Sigmoid colon (tissue), 3 donors: ENCODE results near the gene GRIK3.

Experiments
- POLR2A ChIP-seq, 2 donors: fragments of 450-650 bp; IDR thresholded peaks; one replicate each; pipeline ENCODE4 v1.6.1; 2016; ENCODE audit warnings: antibody characterized with exemption in 2 of 2, mild to moderate bottlenecking in 2 of 2, moderate library complexity in 2 of 2
- TF ChIP-seq, protein P1 (sequence below), 4 experiments: fragments of 450-650 bp in 3 of 4; fragments of 200-600 bp in 1 of 4; IDR thresholded peaks; one replicate each; pipeline ENCODE4 v1.5.1; 2016 to 2019; ENCODE audit warnings: antibody characterized with exemption in 4 of 4, mild to moderate bottlenecking in 3 of 4, moderate library complexity in 2 of 4

DNA sequence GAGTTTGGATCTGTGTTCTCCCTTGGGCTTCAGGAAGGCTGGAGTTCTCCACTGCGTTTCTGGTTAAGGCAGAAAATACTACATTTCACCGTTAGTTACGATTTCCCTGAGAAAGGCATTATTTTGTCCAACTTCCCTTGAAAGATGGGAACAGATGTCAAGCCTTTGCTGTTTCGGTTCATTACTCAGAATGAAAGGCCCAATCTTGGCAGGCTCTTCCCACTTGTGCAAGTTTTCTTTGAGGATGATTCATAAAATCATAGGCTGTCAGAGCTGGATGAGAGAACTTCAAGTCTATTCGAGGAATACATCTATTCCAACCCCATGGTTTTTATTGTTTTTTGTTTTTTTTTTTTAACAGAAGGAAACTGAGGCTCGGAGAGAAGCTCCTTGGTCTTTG, 205.2 kb downstream of the GRIK3 start:
- TF ChIP-seq POLR2A (IDR thresholded peaks at IDR 0.05) = no peak
- TF ChIP-seq, protein P1, sequence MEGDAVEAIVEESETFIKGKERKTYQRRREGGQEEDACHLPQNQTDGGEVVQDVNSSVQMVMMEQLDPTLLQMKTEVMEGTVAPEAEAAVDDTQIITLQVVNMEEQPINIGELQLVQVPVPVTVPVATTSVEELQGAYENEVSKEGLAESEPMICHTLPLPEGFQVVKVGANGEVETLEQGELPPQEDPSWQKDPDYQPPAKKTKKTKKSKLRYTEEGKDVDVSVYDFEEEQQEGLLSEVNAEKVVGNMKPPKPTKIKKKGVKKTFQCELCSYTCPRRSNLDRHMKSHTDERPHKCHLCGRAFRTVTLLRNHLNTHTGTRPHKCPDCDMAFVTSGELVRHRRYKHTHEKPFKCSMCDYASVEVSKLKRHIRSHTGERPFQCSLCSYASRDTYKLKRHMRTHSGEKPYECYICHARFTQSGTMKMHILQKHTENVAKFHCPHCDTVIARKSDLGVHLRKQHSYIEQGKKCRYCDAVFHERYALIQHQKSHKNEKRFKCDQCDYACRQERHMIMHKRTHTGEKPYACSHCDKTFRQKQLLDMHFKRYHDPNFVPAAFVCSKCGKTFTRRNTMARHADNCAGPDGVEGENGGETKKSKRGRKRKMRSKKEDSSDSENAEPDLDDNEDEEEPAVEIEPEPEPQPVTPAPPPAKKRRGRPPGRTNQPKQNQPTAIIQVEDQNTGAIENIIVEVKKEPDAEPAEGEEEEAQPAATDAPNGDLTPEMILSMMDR (IDR thresholded peaks at IDR 0.05) = no peak
